ENCODE results near the gene FARSA.

DNA sequence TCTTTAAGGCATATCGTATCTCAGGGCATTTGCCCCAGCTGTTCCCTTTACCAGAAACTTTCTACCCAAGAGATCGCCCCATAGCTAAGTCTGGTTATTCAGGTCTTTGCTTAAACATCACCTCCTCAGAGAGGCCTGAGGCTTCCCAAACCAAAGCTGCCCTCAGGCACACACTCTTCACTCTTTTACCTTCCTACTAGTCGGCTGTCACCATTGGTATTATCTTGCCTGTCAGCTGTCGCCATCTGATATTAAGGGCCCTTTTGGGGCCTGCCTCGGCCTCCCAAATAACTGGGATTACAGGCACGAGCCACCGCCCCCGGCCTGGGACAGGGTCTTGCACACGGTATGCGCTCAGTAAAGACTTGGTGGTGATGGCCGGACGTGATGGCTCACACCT is 22.5 kb upstream of the FARSA start:
- TF ChIP-seq, protein P1, sequence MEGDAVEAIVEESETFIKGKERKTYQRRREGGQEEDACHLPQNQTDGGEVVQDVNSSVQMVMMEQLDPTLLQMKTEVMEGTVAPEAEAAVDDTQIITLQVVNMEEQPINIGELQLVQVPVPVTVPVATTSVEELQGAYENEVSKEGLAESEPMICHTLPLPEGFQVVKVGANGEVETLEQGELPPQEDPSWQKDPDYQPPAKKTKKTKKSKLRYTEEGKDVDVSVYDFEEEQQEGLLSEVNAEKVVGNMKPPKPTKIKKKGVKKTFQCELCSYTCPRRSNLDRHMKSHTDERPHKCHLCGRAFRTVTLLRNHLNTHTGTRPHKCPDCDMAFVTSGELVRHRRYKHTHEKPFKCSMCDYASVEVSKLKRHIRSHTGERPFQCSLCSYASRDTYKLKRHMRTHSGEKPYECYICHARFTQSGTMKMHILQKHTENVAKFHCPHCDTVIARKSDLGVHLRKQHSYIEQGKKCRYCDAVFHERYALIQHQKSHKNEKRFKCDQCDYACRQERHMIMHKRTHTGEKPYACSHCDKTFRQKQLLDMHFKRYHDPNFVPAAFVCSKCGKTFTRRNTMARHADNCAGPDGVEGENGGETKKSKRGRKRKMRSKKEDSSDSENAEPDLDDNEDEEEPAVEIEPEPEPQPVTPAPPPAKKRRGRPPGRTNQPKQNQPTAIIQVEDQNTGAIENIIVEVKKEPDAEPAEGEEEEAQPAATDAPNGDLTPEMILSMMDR (IDR thresholded peaks at IDR 0.05) = no peak
- TF ChIP-seq POLR2A (IDR thresholded peaks at IDR 0.05) = no peak
